GM19351 (cell line): Measurements from ENCODE around the gene KCNC3.

Source experiments
- ATAC-seq: cut with Tn5 transposase; IDR thresholded peaks from one replicate; pipeline ENCODE4 v1.9.1; 2021; ENCODE audit warnings: mild to moderate bottlenecking, moderate library complexity; ENCODE audit not compliant: unreplicated experiment

Gene KCNC3

GRCh38 chr19:50328224-50328872 is 829 bp downstream of the KCNC3 start:
- ATAC-seq = no peak

- ATAC-seq = no peak
Observed at GRCh38 chr19:50327461-50328223, 1.5 kb downstream of the KCNC3 start.

GRCh38 chr19:50327013-50327412 is 2.2 kb downstream of the KCNC3 start:
- no peak for ATAC-seq

- ATAC-seq = no peak
Observed at GRCh38 chr19:50326101-50326664, 3.0 kb downstream of the KCNC3 start.

GRCh38 chr19:50325310-50326100 is 3.7 kb downstream of the KCNC3 start:
- ATAC-seq = no peak

- no peak for ATAC-seq
Observed at GRCh38 chr19:50324331-50324730, 4.8 kb downstream of the KCNC3 start.

- no peak for ATAC-seq
Observed at GRCh38 chr19:50323782-50324133, 5.4 kb downstream of the KCNC3 start.

- no peak for ATAC-seq
Observed at GRCh38 chr19:50322931-50323781, 6.0 kb downstream of the KCNC3 start.

GRCh38 chr19:50322234-50322633 is 6.9 kb downstream of the KCNC3 start:
- ATAC-seq = no peak

GRCh38 chr19:50321831-50322230 is 7.3 kb downstream of the KCNC3 start:
- ATAC-seq = no peak

GRCh38 chr19:50320596-50320995 is 8.6 kb downstream of the KCNC3 start:
- no peak for ATAC-seq

GRCh38 chr19:50320051-50320450 is 9.1 kb downstream of the KCNC3 start:
- ATAC-seq = no peak

GRCh38 chr19:50319156-50319555 is 10.0 kb downstream of the KCNC3 start:
- ATAC-seq = no peak

GRCh38 chr19:50318438-50318837 is 10.7 kb downstream of the KCNC3 start:
- no peak for ATAC-seq

- ATAC-seq = no peak
Observed at GRCh38 chr19:50317115-50317514, 12.1 kb downstream of the KCNC3 start.

GRCh38 chr19:50315773-50316448 is 13.3 kb downstream of the KCNC3 start:
- no peak for ATAC-seq

- ATAC-seq = no peak
Observed at GRCh38 chr19:50314724-50315708, 14.2 kb downstream of the KCNC3 start.

- ATAC-seq = no peak
Observed at GRCh38 chr19:50313812-50314536, 15.2 kb downstream of the KCNC3 start.
